ENCODE measurements around the gene HBEGF. TPM values are rescaled to one million over a fixed set of nuclear protein-coding genes. Genes with fewer than 3 reads are reported as not detected.
"Not testable (repeated sequence)": the region's sequence is repeated elsewhere in the genome, so short reads cannot be mapped to it uniquely, and the experiment has no call there.

The HBEGF gene
- total RNA-seq, 1 donor from 2014 or later, result 48.5 TPM

DNA sequence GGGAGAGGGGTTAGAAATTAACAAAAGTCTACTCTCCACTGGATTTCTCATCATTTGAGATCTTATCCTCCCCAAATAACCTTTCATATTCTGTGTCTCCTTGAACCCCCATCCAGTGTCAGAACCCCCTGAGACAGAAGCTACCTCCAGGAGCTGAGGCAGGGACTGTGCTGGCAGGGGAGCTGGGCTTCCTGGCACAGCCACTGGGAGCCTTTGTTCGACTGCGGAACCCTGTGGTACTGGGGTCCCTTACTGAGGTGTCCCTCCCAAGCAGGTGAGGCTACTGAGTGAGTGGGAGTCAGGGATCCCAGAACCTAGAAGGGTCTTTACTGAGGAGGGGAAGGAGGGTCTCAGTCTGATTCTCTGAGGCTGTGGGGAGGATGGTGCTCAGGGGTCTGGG, 15.5 kb upstream of the HBEGF start:
- DNase-seq (ENCODE audit: low spot score), result peak; percentile 67

DNA sequence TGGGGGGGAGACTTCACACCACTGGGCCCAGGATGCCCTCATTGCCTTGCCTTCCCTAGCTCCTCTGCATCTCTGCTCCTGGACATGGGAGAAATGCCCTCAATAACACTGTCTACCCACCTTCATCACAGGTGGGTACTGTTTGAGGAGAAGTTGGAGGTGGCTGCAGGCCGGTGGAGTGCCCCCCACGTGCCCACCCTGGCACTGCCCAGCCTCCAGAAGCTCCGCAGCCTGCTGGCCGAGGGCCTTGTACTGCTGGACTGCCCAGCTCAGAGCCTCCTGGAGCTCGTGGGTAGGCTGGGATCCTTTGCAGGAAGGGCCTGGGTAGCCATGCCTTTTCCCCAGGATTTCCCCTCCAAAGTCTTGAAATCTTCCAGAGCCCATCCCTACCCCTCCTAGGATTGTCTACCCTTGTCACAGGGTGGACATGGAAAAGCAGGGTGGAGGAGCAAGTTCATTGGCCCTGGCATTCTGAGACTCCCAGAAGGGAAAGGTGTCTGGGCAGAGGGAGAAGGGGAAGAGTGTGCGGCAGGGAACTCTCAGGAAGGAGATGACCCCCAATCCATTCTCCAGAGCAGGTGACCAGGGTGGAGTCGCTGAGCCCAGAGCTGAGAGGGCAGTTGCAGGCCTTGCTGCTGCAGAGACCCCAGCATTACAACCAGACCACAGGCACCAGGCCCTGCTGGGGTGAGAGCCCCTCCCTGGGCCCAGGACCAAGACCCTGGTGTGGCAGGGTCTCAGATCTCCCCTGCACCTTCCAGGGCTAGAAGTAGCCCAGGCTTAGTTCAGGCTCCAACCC, 14.5 kb upstream of the HBEGF start:
- peak; percentile 80 for DNase-seq (ENCODE audit: low spot score)

DNA sequence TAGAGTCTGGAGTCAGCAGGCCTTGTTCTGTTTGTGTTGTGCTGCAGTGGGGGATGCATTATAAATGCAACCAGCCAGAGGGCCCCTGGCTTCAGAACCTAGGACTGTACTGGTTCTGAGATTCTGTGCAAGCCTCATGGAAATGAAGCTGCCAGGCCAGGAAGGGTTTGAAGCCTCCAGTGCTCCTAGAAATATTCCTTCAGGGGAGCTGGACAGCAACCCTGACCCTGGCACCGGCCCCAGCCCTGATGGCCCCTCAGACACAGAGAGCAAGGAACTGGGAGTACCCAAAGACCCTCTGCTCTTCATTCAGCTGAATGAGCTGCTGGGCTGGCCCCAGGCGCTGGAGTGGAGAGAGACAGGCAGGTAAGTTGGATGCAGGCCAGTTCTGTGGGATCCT, 13.7 kb upstream of the HBEGF start, which contains the start of gene SLC4A9:
SLC4A9 (plus strand) TSS at position 94 of the 400 bp plus-strand sequence; CDS start at position 137, 43 bp downstream.
- DNase-seq (ENCODE audit: low spot score), result peak; percentile 87

DNA sequence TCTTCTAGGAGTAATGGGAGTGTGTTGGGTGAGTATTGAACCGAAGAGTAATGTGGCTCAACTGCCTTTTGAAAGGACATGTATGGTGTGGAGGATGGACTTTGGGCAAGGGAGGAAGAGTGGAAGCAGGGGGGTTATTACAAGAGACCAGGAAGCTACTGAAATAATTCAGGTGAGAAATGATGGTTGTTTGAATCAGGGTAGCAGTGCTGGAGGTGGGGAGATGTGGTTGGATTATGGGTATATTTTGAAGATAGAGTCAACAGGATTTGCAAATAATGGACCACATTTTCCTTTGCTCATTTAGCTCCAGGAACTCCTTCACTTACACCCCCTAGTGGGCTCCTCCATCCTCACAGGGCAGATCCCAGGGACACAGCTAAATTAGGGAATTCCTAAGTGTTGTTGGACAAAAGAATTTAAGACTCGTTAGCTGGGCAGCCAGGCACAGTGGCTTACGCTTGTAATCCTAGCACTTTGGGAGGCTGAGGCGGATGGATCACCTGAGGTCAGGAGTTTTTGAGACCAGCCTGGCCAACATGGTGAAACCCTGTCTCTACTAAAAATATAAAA, 12.4 kb upstream of the HBEGF start:
- no peak for DNase-seq (ENCODE audit: low spot score)

DNA sequence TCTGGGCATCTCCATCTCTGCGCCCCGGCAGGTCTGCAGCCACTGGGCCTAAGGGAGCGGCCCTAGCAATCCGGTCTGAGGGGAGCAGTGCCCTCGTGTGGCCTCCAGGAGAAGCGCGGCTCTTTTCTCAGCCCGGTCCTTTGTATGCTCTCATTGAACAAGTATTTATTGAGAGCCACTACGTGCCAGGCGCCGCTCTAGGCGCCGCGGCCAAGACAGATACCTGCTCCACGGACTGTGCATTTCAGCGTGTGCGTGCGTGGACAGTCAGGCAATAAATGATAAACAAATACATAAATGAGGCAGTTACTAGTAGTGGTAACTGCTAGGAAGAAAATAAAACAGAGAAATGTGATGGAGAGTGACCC, 11.3 kb upstream of the HBEGF start:
- peak; percentile 92 for DNase-seq (ENCODE audit: low spot score)

DNA sequence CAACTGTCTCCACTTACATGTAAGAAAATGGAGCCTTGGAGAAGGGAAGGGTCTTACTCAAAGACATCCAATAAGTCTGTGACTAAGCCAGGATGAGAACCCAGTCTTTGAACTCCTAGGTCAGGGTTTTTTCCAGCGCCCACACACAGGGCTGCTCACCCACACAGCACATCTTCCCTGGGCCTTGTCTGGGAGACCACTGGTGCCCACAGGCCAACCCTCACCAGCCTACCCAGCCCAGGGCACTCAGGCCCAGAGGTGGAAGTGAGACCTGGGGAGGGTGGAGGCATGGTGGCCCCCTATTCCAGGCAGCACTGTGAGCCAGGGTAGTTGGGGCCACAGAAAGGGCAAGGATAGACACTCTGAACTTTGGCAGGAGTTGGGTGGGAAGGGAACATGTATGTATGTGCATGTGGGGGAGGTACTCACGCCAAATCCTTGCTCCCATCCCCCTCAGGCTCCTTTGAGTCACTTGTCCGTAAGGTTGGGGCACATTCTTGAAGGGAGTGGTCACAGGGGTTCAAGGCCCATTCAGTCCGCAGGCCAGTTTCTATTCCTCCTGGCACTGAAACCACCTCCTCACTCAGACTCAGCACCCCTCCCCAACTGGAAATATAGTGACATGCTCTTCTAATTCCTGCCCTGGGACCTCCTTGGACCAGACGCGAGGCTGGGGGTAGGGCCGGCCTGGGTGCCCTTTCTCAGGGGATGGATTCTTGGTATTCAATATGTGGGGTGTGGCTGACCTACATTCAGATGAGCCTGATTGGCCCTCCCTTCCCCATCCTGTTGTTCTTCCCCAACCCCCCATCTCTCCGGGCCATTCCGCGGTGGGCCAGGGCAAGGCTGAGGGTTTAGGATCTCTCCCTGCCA, 10.7 kb upstream of the HBEGF start:
- no peak for DNase-seq (ENCODE audit: low spot score)

DNA sequence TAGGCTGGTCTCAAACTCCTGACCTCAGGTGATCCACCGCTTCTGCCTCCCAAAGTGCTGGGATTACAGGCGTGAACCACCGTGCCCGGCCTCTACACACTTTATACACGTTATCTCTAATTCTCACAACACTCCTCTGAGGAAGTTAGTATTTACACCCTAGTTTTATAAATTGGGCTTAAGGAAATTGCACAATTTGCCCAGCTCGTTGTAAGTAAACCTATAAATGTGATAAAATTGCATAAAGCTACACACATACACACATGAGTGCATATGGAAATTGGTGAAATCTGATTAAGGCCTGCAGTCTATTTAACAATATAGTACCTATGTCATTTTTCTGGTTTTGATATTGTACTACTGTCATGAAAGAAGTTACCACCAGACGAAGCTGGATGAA, 9.1 kb upstream of the HBEGF start:
- no peak for DNase-seq (ENCODE audit: low spot score)

DNA sequence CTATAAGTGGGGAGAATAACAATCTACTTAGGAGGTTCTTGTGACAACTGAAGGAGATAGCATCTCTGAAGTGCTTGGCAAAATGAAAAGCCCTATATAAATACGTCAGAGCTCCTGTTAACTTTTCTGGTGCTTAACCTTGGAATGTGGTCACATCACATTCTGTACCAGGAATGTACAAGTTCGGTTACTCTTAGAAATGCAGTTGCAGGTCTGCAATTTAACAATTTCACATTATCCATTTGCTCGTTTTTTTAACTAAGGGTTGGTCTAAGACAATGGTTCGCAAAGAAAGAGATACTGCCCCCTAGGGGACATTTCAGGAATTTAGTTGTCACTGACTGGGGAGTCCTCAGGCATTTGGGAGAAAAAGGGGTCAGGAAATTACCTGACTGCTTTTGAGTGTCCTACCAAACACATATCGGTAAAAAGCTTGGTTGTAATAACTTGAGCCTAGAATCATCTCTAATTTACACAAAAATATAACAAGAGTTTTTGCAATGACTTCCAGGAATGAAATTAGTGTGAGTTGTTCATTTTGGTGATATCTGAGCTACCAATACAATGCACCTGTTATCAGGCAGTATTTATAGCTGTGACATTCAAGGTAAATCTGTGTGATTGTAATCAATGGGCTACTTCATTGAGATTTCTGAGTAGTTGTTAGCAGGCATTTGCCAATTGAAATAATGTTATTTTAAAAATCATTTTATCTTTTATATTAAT, 5.4 kb upstream of the HBEGF start:
- DNase-seq (ENCODE audit: low spot score), result no peak

DNA sequence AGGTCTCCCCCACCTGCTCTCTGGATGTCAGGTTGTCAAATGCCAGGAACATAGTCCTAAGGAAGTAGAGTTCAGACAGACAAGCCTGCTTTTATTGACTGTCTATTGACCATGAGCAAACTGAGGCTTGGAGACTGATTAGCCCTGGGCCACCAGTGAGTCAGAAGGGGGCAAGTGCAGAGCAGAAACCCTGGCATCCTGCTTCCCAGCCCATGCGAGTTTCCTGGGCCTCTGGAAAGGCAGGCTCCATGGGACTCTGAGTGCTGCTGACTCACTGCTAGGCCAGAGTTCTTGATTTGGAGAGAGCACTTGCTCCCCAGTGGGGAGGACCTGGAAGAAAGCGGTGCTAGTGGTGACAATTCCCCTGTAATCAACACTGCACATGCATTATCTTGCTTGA, 2.8 kb upstream of the HBEGF start:
- DNase-seq (ENCODE audit: low spot score), result no peak

DNA sequence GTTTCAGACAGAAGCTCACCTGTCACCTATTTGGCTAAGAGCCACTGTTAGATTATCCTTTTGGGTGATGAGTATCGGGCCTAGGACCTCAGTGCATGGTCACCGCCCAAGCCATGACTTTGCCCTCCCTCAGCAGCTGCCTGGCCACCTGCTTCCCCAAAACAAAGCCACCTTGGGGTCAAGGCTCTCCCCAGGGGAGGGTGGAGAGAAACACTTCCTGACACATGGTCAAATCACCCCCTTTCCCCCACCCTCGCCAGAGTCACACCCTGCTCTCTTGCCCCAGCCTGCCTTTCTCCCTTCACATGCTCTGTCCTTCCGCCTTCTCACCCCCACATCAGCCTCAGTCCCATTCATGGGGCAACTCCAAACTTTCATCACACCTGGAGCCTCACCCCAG, 1.7 kb upstream of the HBEGF start:
- no peak for DNase-seq (ENCODE audit: low spot score)

DNA sequence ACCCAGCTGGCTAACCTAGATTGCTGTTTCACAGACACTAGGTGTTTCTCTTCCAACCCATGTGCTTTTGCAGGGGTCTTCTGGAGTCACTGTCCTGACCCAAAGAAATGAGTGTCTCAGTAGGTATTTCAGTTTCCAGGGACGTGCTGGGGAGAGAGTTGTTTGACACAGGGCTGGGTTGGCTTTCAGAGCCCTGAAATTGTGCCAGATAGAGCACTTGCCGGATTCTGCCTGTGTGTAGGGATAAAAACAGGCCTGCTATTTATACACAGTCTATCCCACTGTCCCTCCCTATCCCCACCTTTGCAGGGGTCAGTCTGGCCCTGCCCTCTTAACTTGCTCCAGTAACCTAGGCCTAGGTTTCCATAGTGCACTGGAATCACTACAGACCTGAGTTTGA, 957 bp upstream of the HBEGF start:
- DNase-seq (ENCODE audit: low spot score), result no peak

DNA sequence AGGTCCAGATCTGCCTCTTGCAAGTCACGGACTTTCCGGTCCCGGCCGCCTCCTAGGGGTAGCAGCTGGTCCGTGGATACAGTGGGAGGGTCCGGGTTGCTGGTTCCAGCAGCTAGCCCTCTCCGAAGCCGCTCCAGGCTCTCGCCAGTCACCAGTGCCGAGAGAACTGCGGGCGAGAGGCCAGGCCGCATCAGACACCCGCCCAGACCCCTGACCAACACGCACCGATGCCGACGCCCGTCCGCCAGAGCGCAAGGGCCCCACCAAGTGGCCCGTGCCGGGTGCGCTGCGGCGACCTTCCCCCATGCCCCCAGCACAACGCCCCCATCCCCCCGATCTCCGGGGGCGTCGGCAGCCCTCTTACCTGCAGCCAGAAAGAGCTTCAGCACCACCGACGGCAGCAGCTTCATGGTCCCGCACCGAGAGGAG, 470 bp downstream of the HBEGF start:
- DNase-seq (ENCODE audit: low spot score), result peak; percentile 91

DNA sequence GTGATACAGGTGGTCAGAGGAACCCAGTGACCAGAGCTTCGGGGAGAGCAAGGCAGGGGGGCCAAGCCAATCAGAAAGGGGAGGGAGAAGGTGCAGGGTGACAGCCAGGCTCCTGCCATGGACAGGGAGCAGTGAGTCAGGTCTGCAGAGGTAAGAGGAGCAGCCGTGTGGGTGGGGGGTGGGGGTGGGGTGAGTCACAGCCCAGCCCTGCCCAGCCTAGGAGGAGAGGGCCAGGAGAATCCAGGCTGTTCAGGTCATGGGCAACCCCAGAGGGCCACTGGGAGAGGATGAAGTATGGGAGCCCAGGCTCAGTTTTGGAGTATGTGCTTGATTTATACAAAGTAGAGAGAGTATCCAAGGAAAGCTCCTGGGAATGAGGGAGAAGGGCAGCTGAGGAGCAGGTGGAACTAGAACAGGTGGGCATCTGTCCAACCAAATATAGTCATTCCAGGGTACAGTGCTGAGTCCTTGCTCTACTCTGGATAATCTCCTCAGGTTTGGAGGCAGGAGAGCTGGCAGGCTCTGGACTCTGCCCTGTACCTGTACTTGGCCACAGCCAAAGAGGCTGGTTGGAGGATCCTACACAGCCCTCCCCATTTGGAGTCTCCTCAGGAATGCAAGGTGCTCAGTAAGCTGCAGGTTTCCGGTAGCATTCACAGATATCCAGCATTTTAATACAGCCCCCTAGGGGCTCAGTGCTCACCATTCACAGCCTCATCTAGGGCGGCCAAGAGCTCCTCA, 1.6 kb downstream of the HBEGF start:
- DNase-seq (ENCODE audit: low spot score), result no peak

DNA sequence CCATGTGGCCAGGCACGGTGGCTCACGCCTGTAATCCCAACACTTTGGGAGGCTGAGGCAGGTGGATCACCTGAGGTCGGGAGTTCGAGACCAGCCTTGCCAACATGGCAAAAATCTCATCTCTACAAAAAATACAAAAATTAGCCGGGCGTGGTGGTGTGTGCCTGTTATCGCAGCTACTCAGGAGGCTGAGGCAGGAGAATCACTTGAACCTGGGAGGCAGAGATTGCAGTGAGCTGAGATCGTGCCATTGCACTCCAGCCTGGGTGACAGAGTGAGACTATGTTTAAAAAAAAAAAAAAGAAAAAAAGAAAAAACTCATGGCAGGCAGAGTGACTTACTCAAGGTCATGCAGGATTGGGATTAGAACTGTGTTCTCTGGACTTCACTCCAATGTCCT, 2.6 kb downstream of the HBEGF start:
- not testable (repeated sequence) for DNase-seq (ENCODE audit: low spot score)

DNA sequence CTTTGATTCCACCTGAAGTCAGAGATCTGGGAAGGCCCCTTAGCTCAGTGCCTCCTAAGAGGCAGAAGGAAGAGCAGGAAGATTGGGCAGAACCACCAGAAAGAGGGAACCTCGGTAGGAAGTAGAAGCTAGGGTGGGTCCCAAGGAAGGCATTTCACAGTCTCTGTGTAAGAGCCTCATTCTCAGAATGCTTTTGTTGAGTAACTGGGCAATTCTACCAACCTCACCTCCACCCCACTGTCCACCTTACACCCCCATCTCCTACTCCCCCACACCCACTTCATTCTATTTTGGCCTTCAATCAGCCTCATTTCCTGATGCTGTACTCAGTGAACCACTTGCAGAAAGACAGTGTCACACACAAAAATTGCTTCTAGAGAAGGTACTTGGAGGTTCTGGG, 3.5 kb downstream of the HBEGF start:
- no peak for DNase-seq (ENCODE audit: low spot score)

DNA sequence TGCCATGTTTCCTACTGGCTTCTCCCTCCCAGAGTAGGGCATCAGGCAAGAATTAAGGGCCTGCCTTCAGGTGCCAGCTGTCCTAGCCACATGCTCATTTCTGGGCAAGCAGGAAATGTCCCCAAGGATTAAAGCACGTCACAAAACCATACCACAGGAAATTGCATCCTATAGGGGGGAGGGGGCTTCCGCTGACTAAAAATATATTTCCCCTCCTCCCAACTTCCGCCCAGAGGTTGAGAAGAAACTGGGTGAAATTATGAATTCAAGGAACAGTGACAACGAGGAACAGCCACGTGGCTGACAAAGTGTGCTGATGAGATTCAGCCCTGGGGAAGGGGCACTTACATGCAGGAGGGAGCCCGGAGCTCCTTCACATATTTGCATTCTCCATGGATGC, 4.1 kb downstream of the HBEGF start:
- DNase-seq (ENCODE audit: low spot score), result no peak

DNA sequence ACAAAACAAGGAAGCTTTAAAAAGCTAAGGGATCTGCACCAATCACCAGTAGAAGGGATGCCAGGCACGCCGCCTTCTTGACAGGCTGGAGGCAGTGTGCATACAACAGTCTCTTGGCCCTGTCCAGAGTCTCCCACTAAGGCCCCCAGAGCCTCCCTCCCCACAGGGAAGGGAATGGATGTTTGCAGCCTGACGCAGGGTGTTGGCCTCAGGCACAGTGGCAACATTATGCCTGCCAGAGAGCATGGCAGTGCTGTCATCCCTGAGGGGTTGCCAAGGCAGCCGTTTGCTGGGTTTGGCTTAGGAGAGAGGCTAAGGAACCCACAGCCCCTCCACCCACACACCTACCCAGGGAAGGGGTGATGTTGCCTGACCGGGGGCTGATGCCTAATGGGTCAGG, 4.8 kb downstream of the HBEGF start:
- DNase-seq (ENCODE audit: low spot score), result no peak

DNA sequence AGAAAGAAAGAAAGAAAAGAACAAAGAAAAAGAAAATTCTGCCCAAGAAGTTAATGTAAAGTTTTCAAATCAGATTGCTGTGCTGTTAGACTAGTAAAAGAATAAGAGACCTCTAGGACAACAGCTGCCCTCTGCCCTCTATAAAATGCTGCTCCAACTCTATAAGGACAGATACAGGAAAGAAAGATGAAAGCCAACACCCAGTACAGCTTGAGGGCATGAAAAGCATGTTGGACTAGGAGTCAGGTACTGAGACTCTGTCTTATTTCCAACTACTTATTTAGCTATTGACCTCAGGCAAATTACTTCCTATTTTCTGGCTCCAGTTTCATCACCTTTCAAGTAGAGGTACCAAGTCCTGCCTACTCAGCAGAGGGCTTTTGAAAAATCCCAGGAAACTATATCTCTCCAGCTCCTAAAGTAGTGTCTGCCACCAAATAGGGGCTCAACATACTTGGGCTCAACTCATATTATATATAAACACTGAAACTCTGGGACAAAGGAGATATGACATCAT, 5.7 kb downstream of the HBEGF start:
- DNase-seq (ENCODE audit: low spot score), result no peak

DNA sequence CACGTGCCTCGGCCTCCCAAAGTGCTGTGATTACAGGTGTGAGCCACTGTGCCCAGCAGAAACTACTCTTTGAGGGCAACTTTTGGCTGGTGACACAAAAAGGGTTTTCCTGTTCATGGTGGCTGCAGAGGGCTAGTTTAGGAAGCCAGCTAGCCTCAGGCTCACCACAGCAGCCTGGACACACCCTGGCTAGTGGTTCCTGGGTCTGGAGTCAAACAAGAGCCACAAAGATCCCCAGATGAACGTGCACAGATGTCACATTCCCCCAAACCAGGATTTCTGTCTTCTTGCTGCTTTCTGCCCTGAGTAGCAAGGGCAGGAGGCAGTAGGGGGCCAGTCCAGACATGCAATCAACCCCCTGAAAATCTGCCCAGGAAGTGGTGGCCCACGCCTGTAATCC, 6.8 kb downstream of the HBEGF start:
- DNase-seq (ENCODE audit: low spot score), result no peak

DNA sequence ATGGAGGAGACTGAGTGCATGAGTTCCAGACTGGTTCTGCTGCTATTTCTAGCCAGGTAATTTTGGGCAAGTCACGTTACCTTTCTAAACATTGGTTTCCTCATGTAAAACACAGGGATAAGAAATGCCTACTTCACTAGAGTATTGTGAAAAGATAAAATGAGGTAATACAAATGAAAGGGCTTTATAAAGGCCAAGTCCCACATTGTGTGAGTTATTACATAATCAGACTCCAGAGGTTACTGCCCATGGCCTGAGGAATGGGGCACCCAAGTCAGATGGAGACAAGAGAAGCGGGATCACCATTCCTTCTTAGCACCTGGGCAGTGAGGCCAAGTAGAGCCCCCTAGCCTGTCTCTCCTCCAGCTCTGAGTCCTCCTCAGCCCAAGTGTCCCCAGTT, 7.5 kb downstream of the HBEGF start:
- no peak for DNase-seq (ENCODE audit: low spot score)

DNA sequence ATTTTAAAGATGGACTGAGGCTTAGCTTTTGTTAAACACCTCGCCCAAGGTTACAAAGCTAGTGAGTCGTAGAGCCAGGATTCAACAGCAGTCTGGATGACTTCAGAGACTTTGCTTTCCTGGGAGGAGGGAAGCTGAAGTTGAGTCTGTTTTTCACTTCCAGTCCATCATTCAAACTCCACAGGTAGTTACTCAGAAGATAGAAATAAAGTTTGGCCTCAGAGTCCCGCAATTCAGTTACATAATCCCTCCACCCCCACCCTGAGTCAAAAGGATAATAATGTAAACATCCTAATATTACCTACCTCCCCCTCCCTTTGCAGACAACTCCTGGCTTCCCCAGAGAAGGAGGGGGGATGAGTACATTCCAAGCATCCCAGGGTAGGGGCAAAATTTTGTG, 8.1 kb downstream of the HBEGF start:
- no peak for DNase-seq (ENCODE audit: low spot score)

Data from mesenteric fat pad (tissue), 1 donor.